Heart left ventricle (tissue), 13 donors: ENCODE results near the gene GMCL1.

Source experiments
- POLR2A ChIP-seq, 2 donors: fragments of 450-650 bp; IDR thresholded peaks; one replicate each; pipeline ENCODE4 v1.6.1; 2017; ENCODE audit warnings: antibody characterized with exemption in 2 of 2, mild to moderate bottlenecking in 2 of 2, moderate library complexity in 2 of 2
- TF ChIP-seq, protein P1 (sequence below), 12 donors: fragments of 200-600 bp; sonication (generic) in 4 of 12; IDR thresholded peaks; one replicate each; pipeline versions ENCODE4 v1.5.0 to v1.8.0; 2018 to 2022; ENCODE audit warnings: antibody characterized with exemption in 12 of 12, mild to moderate bottlenecking in 5 of 12
- donor health status: ischemic (EF 13 %, LVEDD 7.1; RV severe dilation, severe dysfunction).
- donor health status: DM: no; HTN: yes; CAD: no.
- donor health status: DM: no; HTN: no; CAD: no.
- donor health status: ischemic (EF 25% LVEDD 6.9; RV normal size, moderate dysfunction).
- donor health status: ischemic (EF 25% LVEDD 5.7; RV mildly dilated, moderate dysfunction).
- donor health status: ischemic (EF 35%, LVEDD 5.7; RV mildly dilated, moderate dysfunction).
- donor health status: nonischemic (EF 11% LVEDD 7.7; RV severe dilation, severe dysfunction).
- donor health status: DM: yes; HTN: yes; CAD: no.
- donor health status: PGD.
- donor health status: ischemic (EF 29% LVEDD 5.4; RV normal size, mild dysfunction).
- donor health status: nonischemic (EF 23%, LVEDD 6.1; RV moderate dilation, normal function).

DNA sequence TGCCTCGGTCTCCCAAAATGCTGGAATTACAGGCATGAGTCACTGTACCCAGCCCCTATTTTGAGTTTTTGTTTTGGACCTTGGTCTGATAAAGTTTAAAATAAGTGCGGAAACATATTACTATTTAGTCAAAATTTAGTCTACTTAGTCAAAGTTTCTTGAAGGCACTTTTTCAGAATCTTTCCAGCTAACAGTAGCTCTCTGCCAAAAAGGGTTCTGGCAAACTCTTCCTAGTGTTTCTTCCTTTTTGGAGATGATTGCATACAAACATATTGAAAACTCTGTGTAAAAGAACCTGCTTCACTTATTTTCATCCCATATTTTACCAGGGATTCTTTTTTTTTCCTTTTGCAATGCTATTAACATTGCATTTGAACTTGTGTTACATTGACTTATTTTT, 28.8 kb downstream of the GMCL1 start:
- TF ChIP-seq, protein P1, sequence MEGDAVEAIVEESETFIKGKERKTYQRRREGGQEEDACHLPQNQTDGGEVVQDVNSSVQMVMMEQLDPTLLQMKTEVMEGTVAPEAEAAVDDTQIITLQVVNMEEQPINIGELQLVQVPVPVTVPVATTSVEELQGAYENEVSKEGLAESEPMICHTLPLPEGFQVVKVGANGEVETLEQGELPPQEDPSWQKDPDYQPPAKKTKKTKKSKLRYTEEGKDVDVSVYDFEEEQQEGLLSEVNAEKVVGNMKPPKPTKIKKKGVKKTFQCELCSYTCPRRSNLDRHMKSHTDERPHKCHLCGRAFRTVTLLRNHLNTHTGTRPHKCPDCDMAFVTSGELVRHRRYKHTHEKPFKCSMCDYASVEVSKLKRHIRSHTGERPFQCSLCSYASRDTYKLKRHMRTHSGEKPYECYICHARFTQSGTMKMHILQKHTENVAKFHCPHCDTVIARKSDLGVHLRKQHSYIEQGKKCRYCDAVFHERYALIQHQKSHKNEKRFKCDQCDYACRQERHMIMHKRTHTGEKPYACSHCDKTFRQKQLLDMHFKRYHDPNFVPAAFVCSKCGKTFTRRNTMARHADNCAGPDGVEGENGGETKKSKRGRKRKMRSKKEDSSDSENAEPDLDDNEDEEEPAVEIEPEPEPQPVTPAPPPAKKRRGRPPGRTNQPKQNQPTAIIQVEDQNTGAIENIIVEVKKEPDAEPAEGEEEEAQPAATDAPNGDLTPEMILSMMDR (IDR thresholded peaks at IDR 0.05), result no peak
- TF ChIP-seq POLR2A (IDR thresholded peaks at IDR 0.05), result no peak
